Measurements from ENCODE around the gene LRRC4C.
A peak's percentile ranks its signal among the peaks of the same experiment; 100 is the strongest.

The LRRC4C gene

DNA sequence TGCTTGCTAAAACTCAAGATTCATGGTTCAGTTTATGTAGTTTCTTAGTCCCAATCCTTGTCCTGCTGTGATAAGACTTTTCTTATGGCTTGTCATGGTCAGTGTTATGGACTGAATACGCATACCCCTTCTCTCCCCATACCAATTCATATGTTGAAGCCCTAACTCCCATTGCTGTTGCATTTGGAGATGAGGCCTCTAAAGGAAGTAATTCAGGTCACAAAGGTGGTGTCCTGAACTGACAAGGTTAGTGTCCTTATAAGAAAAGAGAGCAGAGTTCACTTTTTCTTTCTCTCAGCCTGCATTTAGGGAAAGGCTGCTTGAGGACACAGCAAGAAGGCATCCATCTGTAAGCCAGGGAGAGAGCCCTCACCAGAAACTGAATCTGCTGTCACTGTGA is 618.2 kb downstream of the LRRC4C start:
- no peak for DNase-seq

DNA sequence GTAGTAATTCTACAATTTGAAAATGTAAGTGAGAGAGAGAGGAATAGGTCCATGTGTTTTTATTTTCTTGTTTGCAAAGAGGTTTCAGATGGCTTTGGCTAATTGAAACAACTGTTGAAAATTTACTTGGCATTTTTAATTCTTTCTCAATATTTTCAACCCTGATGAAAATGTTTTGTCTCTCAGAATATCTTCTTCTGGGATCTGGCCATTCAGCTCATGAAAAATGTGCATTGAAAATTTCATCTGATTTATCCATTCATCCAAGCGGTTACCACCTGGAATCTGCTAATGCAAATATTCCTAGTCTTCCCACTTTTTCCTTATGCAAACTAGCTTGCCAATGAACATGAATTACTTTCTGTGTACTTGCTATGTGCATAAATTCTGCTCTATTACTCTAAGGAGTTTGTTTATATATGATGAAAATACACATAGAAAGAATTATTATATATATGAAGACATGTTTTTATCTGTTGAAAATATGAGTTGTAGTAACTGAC is 621.2 kb downstream of the LRRC4C start:
- DNase-seq, result no peak

DNA sequence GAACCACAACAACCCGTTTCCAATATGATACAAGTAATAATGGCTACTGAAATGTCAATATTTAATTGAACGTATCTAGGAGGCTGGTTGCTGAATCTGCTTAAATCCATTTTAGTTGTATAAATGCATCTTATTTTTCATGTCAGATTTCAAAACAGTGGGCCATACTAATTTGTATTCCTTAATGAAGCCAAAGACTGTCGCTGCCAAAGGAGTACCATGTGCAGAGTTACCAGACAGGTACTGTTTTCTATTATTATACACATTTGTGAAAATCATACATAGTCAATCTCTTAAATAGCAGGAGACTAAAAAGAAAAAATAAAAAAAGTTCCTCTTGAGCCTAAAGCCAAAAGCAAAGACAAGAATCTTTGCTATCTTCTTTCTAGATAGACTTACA is 632.3 kb downstream of the LRRC4C start:
- no peak for DNase-seq

DNA sequence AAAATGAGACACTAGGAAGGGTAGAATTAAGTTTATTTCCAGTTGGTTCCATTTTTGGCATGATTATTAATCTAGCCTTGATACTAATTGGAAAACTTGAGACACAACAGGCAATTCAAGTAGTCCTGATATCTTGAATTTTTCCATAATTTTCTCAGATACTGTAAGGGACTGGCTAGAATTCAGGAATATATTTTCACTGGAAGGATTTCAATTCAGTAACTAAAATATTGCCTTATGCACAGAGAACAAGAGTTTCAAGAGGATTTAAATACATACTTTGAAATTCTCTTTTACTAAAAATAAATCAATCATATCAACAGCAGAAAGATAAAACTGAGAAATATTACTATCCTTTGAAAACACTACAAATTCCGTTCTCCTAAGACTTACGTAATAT is 632.9 kb downstream of the LRRC4C start:
- DNase-seq, result no peak

DNA sequence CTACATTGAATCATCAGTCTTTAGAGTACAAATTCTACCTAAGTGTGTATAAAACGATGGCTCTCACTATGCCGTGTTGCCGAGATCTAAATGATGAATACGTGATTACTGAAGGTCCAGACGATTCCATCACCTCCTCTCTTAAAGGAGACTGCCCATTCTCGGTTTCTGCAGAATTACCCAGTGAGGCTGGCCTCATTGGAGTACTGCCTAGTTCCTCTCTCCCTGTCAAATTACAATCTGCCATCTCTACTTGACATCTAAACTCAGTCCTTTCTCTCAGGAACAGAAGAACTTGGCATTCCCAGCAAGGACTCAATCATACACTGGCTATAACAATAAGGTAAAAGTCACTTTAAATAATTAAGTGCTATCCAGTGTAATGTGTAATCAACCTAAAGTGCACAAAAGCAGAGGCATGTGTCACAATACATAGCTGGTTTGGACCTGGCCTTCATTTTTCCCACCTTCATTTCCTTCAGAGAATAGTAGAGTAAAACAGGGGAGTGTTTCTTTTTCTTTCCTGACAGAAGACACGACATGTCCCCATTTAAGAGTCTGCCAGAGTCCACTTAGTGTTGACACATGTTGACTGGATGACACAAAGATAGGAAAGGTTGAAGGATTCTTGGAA is 634.1 kb downstream of the LRRC4C start:
- no peak for DNase-seq

DNA sequence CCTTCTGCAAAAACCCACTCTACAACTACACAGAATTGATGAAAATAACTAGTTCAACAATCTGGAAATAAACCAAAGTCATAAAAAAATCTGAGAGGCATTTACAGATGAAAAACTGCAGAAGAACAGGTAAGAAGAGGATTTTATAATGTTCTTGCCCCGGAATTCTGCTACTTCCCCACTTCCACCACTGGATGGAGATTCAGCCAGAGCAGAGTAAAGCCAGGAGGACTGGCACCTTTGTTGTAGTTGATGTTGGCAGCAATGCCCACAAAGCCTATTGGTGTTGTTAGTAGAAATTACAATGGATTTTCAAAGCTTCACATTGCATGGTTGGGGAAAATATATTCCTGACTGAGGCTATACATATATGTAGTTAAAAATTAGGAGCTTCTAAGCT is 640.2 kb downstream of the LRRC4C start:
- no peak for DNase-seq

DNA sequence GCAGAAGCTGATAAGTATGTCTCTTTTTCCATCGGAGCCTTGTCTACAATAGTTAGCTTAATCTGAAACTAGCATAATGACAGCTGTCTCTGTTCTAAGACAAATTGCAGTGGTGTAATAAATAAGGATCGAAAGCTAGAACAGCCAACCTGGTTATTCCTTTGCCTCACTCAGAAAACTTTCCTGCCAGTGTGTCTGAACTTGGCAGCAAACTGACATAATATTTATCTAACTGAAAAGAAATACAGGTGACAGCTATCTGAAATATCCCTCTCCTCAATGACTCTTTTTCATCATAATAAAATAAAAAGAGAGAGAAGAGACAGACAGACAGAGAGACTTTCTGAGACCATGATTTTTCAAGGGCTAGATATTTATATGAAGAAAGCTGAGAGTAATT is 642.5 kb downstream of the LRRC4C start:
- no peak for DNase-seq

DNA sequence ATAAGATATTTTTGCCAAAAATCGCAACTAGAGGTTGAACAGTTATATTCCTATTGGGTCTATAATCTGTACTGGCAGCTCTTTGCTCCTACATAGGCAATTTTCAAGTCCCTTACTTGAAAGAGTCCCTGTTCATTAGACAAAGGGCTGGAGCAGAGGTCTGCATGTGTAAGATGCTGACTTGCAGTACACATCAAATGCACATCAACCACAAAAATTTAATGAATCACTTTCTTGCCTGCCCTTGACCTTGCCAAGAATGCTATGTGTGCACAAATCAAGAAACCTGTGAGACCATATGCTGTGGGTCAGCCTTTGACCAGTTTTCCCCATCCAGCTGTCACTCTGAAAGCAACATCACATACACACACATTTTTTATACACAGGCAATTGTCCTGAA is 661.5 kb downstream of the LRRC4C start:
- no peak for DNase-seq

DNA sequence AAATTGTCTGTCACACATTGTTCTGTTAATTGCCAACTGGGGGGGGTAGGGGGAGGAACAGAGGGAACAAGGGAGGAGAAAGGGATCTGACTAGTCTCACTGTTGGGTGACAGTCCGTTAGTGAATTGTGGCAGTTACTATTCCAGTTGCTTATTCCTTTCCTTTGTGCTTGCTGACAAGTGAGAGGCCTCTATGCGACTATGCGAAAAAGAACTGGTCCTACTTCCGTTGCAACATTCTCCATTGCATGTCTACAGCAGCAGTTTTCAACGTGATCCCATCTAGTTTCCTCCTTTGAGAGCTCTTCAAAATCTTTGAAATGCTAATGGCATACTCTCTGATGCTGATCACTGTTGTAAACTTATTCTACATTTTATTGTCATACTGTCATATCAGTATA is 672.2 kb downstream of the LRRC4C start:
- DNase-seq, result no peak

DNA sequence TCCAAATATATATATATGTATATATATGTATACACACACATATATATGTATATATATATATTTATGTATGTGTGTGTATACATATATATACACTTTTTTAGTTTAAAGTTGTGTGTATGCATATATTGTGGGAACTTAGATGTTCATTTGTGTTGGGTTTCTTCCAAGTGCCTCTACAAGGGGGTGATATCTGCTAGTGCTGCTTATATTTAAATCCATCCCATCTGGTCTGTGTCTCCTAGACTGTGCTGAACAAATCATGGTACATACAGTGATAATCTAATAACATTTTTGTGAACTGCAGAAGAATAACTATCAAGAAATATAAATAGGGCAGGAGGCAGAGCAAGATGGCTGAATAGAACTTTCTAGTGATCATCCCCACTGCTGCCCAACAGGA is 696.4 kb downstream of the LRRC4C start:
- DNase-seq, result no peak

DNA sequence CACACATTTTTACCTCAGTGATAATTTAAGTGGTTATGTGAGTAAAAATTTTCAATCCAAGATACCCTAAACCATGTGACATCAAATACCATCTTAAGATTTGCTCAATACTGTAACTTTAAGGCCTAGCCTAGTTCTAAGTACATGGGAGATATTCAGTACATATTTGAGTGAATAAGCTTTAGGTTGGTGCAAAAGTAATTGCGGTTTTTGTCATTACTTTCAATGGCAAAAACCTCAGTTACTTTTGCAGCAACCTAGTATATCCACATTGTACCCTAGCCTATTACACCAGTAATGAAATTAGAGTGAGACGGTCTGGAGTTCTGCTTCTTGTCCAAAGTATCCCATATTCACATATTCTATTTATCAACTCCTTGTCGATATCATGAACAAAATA is 700.1 kb downstream of the LRRC4C start:
- no peak for DNase-seq

DNA sequence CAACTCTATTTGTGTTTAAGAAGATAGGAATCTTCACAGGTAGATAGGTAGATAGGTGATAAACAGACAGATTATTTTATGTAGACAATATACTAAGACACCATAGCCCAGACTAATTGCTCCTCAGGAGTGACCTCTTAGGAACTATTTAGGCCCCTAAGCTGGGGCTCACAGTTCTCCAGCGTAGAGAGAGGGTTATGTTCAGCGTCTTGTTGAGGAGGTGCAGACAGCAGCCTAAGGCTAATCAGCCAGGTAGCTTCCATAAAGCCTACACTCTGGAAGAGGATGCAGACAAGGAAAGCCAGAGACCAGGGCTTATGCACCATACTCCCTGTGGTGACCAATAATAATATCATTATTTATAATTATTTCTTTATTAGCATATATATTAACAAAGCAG is 705.2 kb downstream of the LRRC4C start:
- DNase-seq, result no peak

DNA sequence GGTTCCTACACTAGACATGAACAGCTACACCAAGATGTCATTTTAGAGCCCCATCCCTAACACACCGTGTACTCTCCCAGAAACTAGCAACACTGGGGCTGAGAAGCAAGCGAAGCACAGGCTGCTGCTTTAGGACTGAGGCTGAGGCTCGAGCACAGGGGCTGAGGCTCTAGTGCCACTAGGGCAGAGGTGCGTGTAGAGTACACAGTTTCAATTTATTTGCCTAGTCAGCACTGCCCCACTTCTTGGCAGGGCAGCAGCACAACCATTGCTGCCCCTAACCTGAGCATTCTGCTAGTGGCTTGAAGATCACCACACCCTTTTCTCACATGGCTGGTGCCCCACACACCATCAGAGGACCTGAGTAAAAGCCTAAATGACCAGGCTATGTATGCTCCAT is 713.2 kb downstream of the LRRC4C start:
- DNase-seq, result no peak

DNA sequence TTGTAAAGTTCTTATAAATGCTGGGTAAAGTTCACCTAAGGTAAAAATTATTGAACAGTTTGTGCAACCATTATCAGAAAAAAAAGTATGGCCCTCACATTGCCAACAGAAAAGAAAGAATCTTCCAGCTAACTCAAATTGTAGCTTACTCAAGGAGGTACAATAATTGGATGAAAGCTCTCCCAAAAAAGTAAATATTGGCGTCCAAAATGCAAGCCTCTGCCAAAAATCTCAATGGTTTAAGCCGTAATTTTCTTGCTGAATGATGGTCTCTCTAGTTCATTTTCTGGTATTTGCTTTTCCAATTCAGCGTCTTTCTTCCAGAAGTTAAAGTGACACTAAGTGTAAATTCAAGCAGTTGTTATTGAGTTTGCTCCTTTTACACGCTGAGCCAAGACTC is 727.3 kb downstream of the LRRC4C start:
- no peak for DNase-seq

DNA sequence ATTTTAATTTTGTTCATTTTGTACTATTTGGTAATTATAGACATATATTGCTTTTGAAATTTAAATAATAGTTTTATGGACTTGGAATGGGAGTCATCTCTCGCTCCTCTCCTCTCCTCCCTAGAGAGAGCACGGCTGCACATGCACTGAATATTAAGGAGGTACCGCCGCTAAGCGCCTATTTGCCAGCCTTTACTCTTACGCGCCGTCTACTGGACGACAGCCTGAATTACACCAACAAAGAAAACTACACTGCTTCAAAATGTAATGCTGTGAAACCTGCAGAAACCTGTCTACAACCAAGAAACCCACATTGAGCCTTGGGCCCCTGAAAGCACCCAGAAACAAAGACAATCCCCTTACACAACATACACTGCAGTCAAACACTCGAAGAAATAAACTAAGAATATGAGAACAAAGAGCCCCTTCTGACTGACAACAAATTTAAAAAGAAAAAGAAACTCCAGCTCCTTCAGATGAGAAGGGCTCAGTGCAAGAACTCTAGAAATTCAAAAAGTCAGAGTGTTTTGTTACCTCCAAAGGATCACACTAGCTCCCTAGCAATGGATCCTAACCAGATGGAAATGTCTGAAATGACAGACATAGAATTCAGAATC is 737.2 kb downstream of the LRRC4C start:
- DNase-seq, result peak in 1 of 2 experiments; percentile 5

DNA sequence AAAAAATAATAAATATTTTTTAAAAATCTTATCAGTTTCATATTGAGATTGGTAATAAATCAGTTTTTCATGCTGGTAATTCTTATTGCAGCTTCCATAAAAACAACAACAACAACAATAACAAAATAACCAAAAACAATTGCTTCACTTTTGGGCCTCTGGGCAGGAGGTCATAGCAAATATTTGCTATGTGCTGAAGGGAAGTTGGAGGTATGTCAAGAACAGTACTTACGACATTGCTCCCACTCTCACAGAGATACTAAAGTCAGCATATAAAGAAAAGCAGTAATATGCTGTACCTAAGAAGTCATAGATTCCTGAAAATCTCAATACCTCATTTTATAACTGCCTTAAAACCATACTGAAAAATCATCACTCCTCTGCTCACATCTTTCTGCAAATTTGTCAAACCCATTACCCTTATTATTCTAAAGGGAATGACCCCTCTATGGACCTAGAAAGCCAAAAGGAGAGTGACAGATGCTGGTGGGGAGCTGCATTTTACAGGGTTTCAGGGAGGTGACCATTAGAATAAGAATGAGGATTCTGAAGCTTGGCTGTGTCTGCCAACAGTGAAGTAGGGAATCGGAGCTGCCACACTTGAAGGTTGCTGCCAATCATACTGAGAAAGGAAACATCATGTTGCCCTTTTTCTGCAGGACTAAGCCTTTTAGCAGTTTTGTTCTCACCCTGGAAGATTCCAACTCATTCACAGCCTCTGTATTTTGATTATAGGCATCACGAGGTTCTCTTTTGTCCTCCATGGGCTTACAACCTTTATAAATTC is 742.9 kb downstream of the LRRC4C start:
- DNase-seq, result no peak

DNA sequence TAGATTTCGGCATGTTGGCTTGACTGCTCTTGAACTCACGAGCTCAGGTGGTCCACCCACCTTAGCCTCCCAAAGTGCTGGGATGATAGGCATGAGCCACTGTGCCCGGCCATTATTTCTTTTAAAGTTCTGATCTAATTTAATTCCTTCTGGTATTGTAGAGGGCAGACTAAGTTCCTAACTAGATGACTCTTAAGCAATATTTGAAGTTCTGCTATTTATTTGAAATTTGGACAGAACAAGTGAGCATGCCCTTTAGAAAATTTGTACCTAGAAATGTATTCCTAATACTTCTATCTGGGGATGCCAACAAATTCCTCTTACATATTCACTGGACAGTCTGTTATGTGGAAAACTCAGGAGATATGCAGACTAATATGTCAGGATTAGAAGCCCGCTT is 746.4 kb downstream of the LRRC4C start:
- no peak for DNase-seq

DNA sequence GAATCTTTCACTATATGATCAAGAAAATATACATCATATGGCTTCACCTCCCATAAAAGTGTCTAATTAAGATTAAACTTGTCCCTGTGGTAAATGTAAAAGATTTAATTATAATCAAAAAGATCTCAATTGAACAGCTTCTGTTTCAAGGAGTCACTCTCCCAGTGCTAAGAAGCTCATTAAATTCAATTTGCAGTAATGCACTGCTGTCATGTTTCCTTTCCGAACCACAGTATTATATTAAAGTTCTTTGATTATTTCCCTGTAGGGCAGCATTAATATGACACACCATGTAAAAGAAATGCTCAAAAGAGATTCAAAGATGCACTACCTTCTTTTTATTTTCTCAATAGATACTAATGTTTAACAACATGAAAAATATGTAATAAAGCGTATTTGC is 758.4 kb downstream of the LRRC4C start:
- no peak for DNase-seq

DNA sequence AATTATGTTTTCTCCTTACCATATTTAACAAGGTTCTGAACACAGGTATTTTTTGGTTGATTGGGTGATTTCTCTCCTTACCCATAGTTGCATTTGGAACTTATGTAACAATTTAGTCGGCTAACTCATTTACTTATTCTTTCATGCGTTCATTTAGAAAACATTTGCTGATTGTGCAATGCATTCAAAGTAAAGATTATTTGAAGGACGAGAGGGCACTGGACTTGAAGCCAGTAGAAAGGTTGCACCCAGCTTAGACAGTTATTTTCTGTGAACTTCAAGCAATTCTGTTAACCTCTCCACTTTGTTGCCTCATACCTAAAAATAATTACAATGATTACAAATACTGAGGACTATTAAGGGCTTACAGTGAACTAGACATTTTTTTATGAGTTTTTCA is 769.6 kb downstream of the LRRC4C start:
- DNase-seq, result no peak

DNA sequence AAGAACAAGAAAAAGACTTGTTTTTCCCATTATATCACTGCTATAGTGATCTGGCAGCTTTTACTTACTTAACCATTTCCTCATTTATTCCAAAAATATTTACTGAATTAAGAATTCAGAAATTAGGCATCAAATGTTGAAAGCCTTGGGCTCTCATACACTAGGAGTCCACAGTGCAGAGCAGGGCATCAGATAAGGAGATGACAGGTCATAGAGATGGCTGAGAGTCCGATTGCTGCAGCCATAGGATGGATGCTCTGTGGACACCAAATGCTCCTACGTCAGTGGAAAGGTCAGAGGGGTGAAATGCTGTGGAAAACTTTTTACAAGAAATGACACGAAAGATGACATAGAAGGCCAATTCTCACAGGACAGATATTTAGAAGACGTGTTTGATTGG is 771.1 kb downstream of the LRRC4C start:
- DNase-seq, result no peak

DNA sequence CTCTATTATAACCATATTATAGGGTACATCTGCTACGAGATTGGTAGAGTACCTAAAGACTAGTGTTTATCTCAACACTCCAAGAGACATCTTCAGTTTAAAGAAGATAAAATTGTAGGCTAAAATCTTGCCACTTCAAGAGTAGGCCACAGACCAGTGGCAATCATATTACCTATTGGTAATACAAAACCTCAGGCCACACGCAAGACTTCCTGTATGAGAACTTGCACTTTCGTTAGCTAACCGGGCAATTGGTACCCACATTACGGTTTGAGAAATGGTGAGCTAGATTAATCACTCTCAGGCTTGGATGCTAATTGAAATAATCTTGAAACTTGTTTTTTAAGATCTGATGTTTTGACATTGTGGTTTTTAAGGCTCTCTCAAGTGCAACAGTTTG is 772.7 kb downstream of the LRRC4C start:
- DNase-seq, result no peak

DNA sequence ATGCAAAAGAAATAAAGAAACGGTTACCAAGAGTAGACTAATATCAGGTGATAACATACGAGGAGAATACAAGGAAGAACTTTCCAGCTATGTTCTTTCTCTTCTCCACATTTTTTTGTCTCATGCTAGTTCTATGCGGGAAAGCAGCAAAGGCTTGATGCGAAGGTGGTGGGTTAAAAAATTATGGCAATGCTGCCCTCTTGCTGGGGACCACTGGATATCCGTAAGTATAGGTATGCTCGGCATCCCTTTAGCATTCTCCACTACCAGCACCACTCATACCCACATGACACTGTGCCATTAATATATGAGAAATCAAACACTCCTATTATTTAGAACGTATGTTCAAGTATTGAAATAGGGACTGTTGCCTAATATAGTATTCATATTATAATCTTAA is 776.4 kb downstream of the LRRC4C start:
- DNase-seq, result no peak

DNA sequence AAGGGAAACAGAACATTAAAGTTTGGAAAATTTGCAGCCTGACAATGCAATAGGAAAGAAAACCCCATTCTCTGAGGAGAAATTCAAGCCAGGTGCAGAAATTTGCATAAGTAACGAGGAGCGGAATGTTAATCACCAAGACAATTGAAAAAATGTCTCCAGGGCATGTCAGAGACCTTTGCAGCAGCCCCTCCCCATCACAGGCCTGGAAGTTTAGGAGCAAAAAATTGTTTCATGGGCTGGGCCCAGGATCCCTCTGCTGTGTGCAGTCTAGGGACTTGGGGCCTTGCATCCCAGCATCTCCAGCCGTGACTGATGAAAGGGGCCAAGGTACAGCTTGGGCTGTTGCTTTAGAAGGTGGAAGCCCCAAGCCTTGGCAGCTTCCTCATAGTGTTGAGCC is 780.2 kb downstream of the LRRC4C start:
- DNase-seq, result no peak

DNA sequence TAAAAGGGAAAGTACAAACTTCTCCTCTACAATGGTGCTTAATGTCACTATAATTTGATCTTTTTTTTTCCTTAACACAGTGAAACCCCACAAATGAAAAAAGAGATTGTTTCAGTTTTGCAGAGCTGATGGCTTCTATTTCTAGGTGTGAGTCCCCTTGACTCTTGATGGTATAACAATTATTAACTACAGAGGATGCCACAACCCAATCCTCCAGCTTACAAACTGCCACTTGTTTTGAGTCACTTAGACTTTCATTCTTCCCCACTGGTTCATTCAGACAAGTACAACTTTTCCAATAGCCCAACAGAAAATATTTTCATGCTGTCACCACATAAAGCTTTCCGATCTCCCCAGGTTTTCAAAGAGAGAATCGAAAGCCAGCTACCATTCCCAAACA is 812.2 kb downstream of the LRRC4C start:
- no peak for DNase-seq
